Left renal cortex interstitium (tissue), 4 donors: Measurements from ENCODE around the gene ASPSCR1. TPM values are rescaled to one million over a fixed set of nuclear protein-coding genes. Genes with fewer than 3 reads are reported as not detected.

ENCODE experiments used
- DNase-seq, 4 donors: peaks; one replicate each; pipeline ENCODE4 v3.0.0-alpha.2; 2013; ENCODE audit warnings: low read depth in 4 of 4, low spot score in 2 of 4, missing footprints in 1 of 4
- polyA plus RNA-seq, 4 donors: library from polyadenylated mRNA; unstranded; fragments of 120-200 nt; gene quantifications; one replicate each; pipeline ENCODE4 v1.2.1, GENCODE V29; 2013; ENCODE audit not compliant: insufficient read length in 4 of 4

The ASPSCR1 gene
- polyA plus RNA-seq, 4 donors, result 22.1 to 40.1 (median 35.8) TPM

- DNase-seq, result no peak
These were observed 19.5 kb downstream of the ASPSCR1 start for GRCh38 chr17:81996757-81997441.

GRCh38 chr17:81998212-81998611 is 20.8 kb downstream of the ASPSCR1 start:
- DNase-seq, result no peak

- no peak for DNase-seq
These were observed 21.4 kb downstream of the ASPSCR1 start for GRCh38 chr17:81998691-81999438.

GRCh38 chr17:81999587-81999975 is 22.2 kb downstream of the ASPSCR1 start:
- no peak for DNase-seq

GRCh38 chr17:81999976-82000802 is 22.8 kb downstream of the ASPSCR1 start:
- no peak for DNase-seq

GRCh38 chr17:82000803-82001570 is 23.6 kb downstream of the ASPSCR1 start:
- no peak for DNase-seq

- no peak for DNase-seq
These were observed 24.2 kb downstream of the ASPSCR1 start for GRCh38 chr17:82001571-82002056.

GRCh38 chr17:82003411-82004381 is 26.3 kb downstream of the ASPSCR1 start:
- no peak for DNase-seq

- no peak for DNase-seq
These were observed 27.4 kb downstream of the ASPSCR1 start for GRCh38 chr17:82004517-82005455.

- DNase-seq, result no peak
These were observed 28.4 kb downstream of the ASPSCR1 start for GRCh38 chr17:82005701-82006348.

- DNase-seq, result no peak
These were observed 29.2 kb downstream of the ASPSCR1 start for GRCh38 chr17:82006468-82007227.

GRCh38 chr17:82007228-82007494 is 29.7 kb downstream of the ASPSCR1 start:
- DNase-seq, result no peak

GRCh38 chr17:82007495-82008257 is 30.2 kb downstream of the ASPSCR1 start:
- no peak for DNase-seq

GRCh38 chr17:82008258-82008940 is 31.0 kb downstream of the ASPSCR1 start:
- DNase-seq, result no peak

- DNase-seq, result no peak
These were observed 31.5 kb downstream of the ASPSCR1 start for GRCh38 chr17:82008941-82009405.

- DNase-seq, result no peak
These were observed 32.0 kb downstream of the ASPSCR1 start for GRCh38 chr17:82009413-82009812.
